Measurements from ENCODE around the gene COA1. TPM values are rescaled to one million over a fixed set of nuclear protein-coding genes. Genes with fewer than 3 reads are reported as not detected.

The COA1 gene
- total RNA-seq, 1 experiment from 2014 or later, result 109 TPM

- peaks cover 70% of the 10 kb centered on the region for H3K4me1 Mint-ChIP-seq (ENCODE audit: low read depth, unreplicated experiment)
- peak overlapping the region; percentile 52 for H3K4me3 Mint-ChIP-seq (ENCODE audit: low read depth, unreplicated experiment)
- no TSS peak for BruUV-seq (replicated peaks)
Observed at GRCh38 chr7:43591558-43592180, 137.7 kb downstream of the COA1 start.

GRCh38 chr7:43590862-43591557 lies 138.3 kb downstream of the COA1 start:
- Mint-ChIP-seq H3K36me3 (ENCODE audit: insufficient read depth, unreplicated experiment) (peaks cover 12% of the 10 kb centered on the region), H3K27ac (ENCODE audit: unreplicated experiment) (peak overlapping the region; percentile 96), H3K27me3 (ENCODE audit: unreplicated experiment) (no peaks in the 10 kb centered on the region), H3K9me3 (ENCODE audit: low read depth, unreplicated experiment) (no peaks in the 10 kb centered on the region), H3K4me1 (ENCODE audit: low read depth, unreplicated experiment) (peaks cover 70% of the 10 kb centered on the region), H3K4me3 (ENCODE audit: low read depth, unreplicated experiment) (peak overlapping the region; percentile 52)
- TF ChIP-seq CTCF (IDR thresholded peaks at IDR 0.05; ENCODE audit: unreplicated experiment), result no peak
- intact Hi-C loops (cut with micrococcal nuclease; ENCODE audit: unreplicated experiment), result loop anchor here (1.0 to 5.0 kb wide), 3 partner anchors 8 to 659 kb away; partner anchors contain the start of genes MRPL32, PSMA2 and STK17A
- no peak for DNase-seq
- CTCF ChIA-PET, result interaction anchor here (0.5 to 1.8 kb wide), 4 partner anchors 8 to 235 kb away, joined by 3 to 8 read pairs (median 4); partner anchors contain the start of gene STK17A
- no TSS peak for BruUV-seq (replicated peaks)

More at GRCh38 chr7:43591558-43592180, 137.7 kb downstream of the COA1 start:
- no peak for TF ChIP-seq CTCF (IDR thresholded peaks at IDR 0.05; ENCODE audit: unreplicated experiment)
- no peak for DNase-seq
- Mint-ChIP-seq H3K9me3 (ENCODE audit: low read depth, unreplicated experiment) (no peaks in the 10 kb centered on the region), H3K27ac (ENCODE audit: unreplicated experiment) (peak overlapping the region; percentile 96), H3K36me3 (ENCODE audit: insufficient read depth, unreplicated experiment) (peaks cover 13% of the 10 kb centered on the region), H3K27me3 (ENCODE audit: unreplicated experiment) (no peaks in the 10 kb centered on the region)
- CTCF ChIA-PET, result interaction anchor here (1.8 kb wide), 1 partner anchor 9 kb away, joined by 8 read pairs; the partner anchor contains the start of gene STK17A
- intact Hi-C loops (cut with micrococcal nuclease; ENCODE audit: unreplicated experiment), result loop anchor here (1.0 to 5.0 kb wide), 3 partner anchors 8 to 659 kb away; partner anchors contain the start of genes MRPL32, PSMA2 and STK17A

GRCh38 chr7:43589728-43590127 lies 139.6 kb downstream of the COA1 start:
- Mint-ChIP-seq H3K9me3 (ENCODE audit: low read depth, unreplicated experiment) (no peaks in the 10 kb centered on the region), H3K4me3 (ENCODE audit: low read depth, unreplicated experiment) (no peak overlapping the region), H3K27me3 (ENCODE audit: unreplicated experiment) (no peaks in the 10 kb centered on the region), H3K4me1 (ENCODE audit: low read depth, unreplicated experiment) (peaks cover 67% of the 10 kb centered on the region), H3K36me3 (ENCODE audit: insufficient read depth, unreplicated experiment) (peaks cover 24% of the 10 kb centered on the region), H3K27ac (ENCODE audit: unreplicated experiment) (no peak overlapping the region)
- BruUV-seq (replicated peaks), result no TSS peak
- intact Hi-C loops (cut with micrococcal nuclease; ENCODE audit: unreplicated experiment), result loop anchor here (2.0 to 5.0 kb wide), 2 partner anchors 59 to 657 kb away; partner anchors contain the start of genes MRPL32 and PSMA2
- CTCF ChIA-PET, result interaction anchor here (1.1 kb wide), 1 partner anchor 110 kb away, joined by 4 read pairs; no protein-coding TSS in a partner anchor
- no peak for TF ChIP-seq CTCF (IDR thresholded peaks at IDR 0.05; ENCODE audit: unreplicated experiment)
- DNase-seq, result no peak

Other genes starting within 250 kb of the COA1 start
- gene STK17A, start 146.4 kb downstream of the COA1 start, total RNA-seq (2022), result 35.9 and 53.5 TPM in 2 replicates
- gene BLVRA, start 29.2 kb upstream of the COA1 start, total RNA-seq (2022), result 29.8 and 36.4 TPM in 2 replicates
- gene MRPS24, start 140.0 kb upstream of the COA1 start, total RNA-seq (2022), result 164 and 182 TPM in 2 replicates
- 44.1 and 48.3 TPM in 2 replicates for gene URGCP, start 177.1 kb upstream of the COA1 start, total RNA-seq (2022)
- 21.4 and 22.7 TPM in 2 replicates for gene UBE2D4, start 196.9 kb upstream of the COA1 start, total RNA-seq (2022)